Measurements from ENCODE around the gene TPM1. TPM values are rescaled to one million over a fixed set of nuclear protein-coding genes. Genes with fewer than 3 reads are reported as not detected.

Gene TPM1
- total RNA-seq, 1 experiment from 2014 or later = 22.5 TPM

GRCh38 chr15:63020759-63021430 lies 21.7 kb upstream of the TPM1 start:
- Histone ChIP-seq H3K4me2 (ENCODE audit: low read length) (no peak overlapping the region), H3K4me3 (replicated peaks in 1 of 2; ENCODE audit: low read depth in 1 of 2, low read length in 2 of 2) (no peak overlapping the region), H3K4me1 (ENCODE audit: control insufficient read depth in 1 of 2, insufficient read depth in 2 of 2, low read length in 2 of 2) (peaks cover 18 to 28% of the 10 kb centered on the region in 2 experiments), H3K27ac (ENCODE audit: low read depth, low read length) (no peak overlapping the region), H3K9me3 (ENCODE audit: control insufficient read depth in 1 of 2, insufficient read depth in 1 of 2, low read depth in 1 of 2, low read length in 2 of 2) (no peaks in the 10 kb centered on the region), H3K9me2 (ENCODE audit: insufficient read depth) (no peaks in the 10 kb centered on the region), H3K27me3 (ENCODE audit: insufficient read depth, low read length) (no peaks in the 10 kb centered on the region), H4K20me1 (ENCODE audit: insufficient read depth) (no peaks in the 10 kb centered on the region), H3K36me3 (ENCODE audit: control insufficient read depth in 1 of 2, insufficient read depth in 2 of 2, low read length in 2 of 2) (no peaks in the 10 kb centered on the region), H2AFZ (ENCODE audit: low read depth, low read length, poor library complexity, severe bottlenecking) (no peak overlapping the region), H3K79me2 (ENCODE audit: insufficient read depth, low read length) (no peaks in the 10 kb centered on the region), H3K9ac (ENCODE audit: low read length) (no peak overlapping the region)
- DNase-seq (ENCODE audit: low read depth, low spot score) = no peak
- no peak for TF ChIP-seq POLR2A (IDR thresholded peaks at IDR 0.05; ENCODE audit: borderline replicate concordance, extremely low read depth, insufficient read depth, insufficient read length)
- TF ChIP-seq TCF7L2 (IDR thresholded peaks at IDR 0.05; ENCODE audit: borderline replicate concordance, extremely low read depth, insufficient read depth, insufficient read length) = no peak
- no peak for TF ChIP-seq ELF1 (IDR thresholded peaks at IDR 0.05; ENCODE audit: borderline replicate concordance, low read depth)
- TF ChIP-seq CBX3 (IDR thresholded peaks at IDR 0.05; ENCODE audit: low read depth) = no peak
- TF ChIP-seq CTCF (IDR thresholded peaks at IDR 0.05 in 2 of 3, conservative IDR thresholded peaks at IDR 0.05 in 1 of 3; ENCODE audit: borderline replicate concordance in 1 of 3, insufficient read depth in 1 of 3, low read depth in 2 of 3, low read length in 2 of 3) = no peak
- ATAC-seq = no peak
- CTCF ChIA-PET = interaction anchor here (4.4 kb wide), 1 partner anchor 27 kb away, joined by 21 read pairs; no protein-coding TSS in a partner anchor
- POLR2A ChIA-PET = interaction anchor here (1.1 kb wide), 1 partner anchor 9 kb away, joined by 3 read pairs; no protein-coding TSS in a partner anchor
- RAD21 ChIA-PET (ENCODE audit: low non-redundant PET in 1 of 2, low total read pairs in 2 of 2, uncharacterized antibody in 2 of 2, unreplicated experiment in 2 of 2) = no interaction called here
- no TSS peak for BruUV-seq (replicated peaks)
- intact Hi-C loops (cut with micrococcal nuclease) = no loop called here

GRCh38 chr15:63022181-63022580 lies 20.4 kb upstream of the TPM1 start:
- Histone ChIP-seq H3K9ac (ENCODE audit: low read length) (no peak overlapping the region), H3K4me2 (ENCODE audit: low read length) (no peak overlapping the region), H3K4me3 (replicated peaks in 1 of 2; ENCODE audit: low read depth in 1 of 2, low read length in 2 of 2) (no peak overlapping the region), H3K9me2 (ENCODE audit: insufficient read depth) (no peaks in the 10 kb centered on the region), H3K4me1 (ENCODE audit: control insufficient read depth in 1 of 2, insufficient read depth in 2 of 2, low read length in 2 of 2) (peaks cover 15 to 22% of the 10 kb centered on the region in 2 experiments), H3K27ac (ENCODE audit: low read depth, low read length) (no peak overlapping the region), H3K27me3 (ENCODE audit: insufficient read depth, low read length) (no peaks in the 10 kb centered on the region), H3K9me3 (ENCODE audit: control insufficient read depth in 1 of 2, insufficient read depth in 1 of 2, low read depth in 1 of 2, low read length in 2 of 2) (no peaks in the 10 kb centered on the region), H3K36me3 (ENCODE audit: control insufficient read depth in 1 of 2, insufficient read depth in 2 of 2, low read length in 2 of 2) (no peaks in the 10 kb centered on the region), H3K79me2 (ENCODE audit: insufficient read depth, low read length) (no peaks in the 10 kb centered on the region), H2AFZ (ENCODE audit: low read depth, low read length, poor library complexity, severe bottlenecking) (no peak overlapping the region), H4K20me1 (ENCODE audit: insufficient read depth) (no peaks in the 10 kb centered on the region)
- TF ChIP-seq ATF3 (IDR thresholded peaks at IDR 0.05) (no peak), EZH2 (IDR thresholded peaks at IDR 0.05) (no peak), CEBPB (IDR thresholded peaks at IDR 0.05; ENCODE audit: low read depth) (no peak), MAX (IDR thresholded peaks at IDR 0.05) (no peak), SP1 (IDR thresholded peaks at IDR 0.05; ENCODE audit: low read depth) (no peak), SIN3A (IDR thresholded peaks at IDR 0.05; ENCODE audit: low read depth) (no peak), REST (IDR thresholded peaks at IDR 0.05; ENCODE audit: low read depth) (no peak), ZNF274 (IDR thresholded peaks at IDR 0.05; ENCODE audit: low read depth, low read length) (no peak), SRF (IDR thresholded peaks at IDR 0.05; ENCODE audit: low read depth) (no peak), TCF7L2 (IDR thresholded peaks at IDR 0.05; ENCODE audit: borderline replicate concordance, extremely low read depth, insufficient read depth, insufficient read length) (no peak)
- ATAC-seq (no peak), DNase-seq (ENCODE audit: low read depth, low spot score) (no peak)
- CTCF ChIA-PET = no interaction called here
- BruUV-seq (replicated peaks) = no TSS peak
- POLR2A ChIA-PET = no interaction called here
- RAD21 ChIA-PET (ENCODE audit: low non-redundant PET in 1 of 2, low total read pairs in 2 of 2, uncharacterized antibody in 2 of 2, unreplicated experiment in 2 of 2) = no interaction called here
- intact Hi-C loops (cut with micrococcal nuclease) = no loop called here

All from HCT116 (cell line).